ENCODE results near the gene PPM1K.
A peak's percentile ranks its signal among the peaks of the same experiment; 100 is the strongest.

Gene PPM1K

GRCh38 chr4:88276952-88277710, 7.2 kb downstream of the PPM1K start:
- no peak for DNase-seq (ENCODE audit: low read depth)

- no peak for DNase-seq (ENCODE audit: low read depth)
These were observed 8.3 kb downstream of the PPM1K start for GRCh38 chr4:88275949-88276515.

GRCh38 chr4:88275516-88275915, 8.8 kb downstream of the PPM1K start:
- DNase-seq (ENCODE audit: low read depth): no peak

GRCh38 chr4:88268913-88269312, 15.4 kb downstream of the PPM1K start:
- DNase-seq (ENCODE audit: low read depth): no peak

GRCh38 chr4:88264336-88264735, 20.0 kb downstream of the PPM1K start:
- DNase-seq (ENCODE audit: low read depth): no peak

- DNase-seq (ENCODE audit: low read depth): no peak
These were observed 26.6 kb downstream of the PPM1K start for GRCh38 chr4:88257726-88258125.

- no peak for DNase-seq (ENCODE audit: low read depth)
These were observed 29.2 kb downstream of the PPM1K start for GRCh38 chr4:88255111-88255510.

GRCh38 chr4:88251924-88252323, 32.4 kb downstream of the PPM1K start:
- no peak for DNase-seq (ENCODE audit: low read depth)

- DNase-seq (ENCODE audit: low read depth): no peak
These were observed 37.2 kb downstream of the PPM1K start for GRCh38 chr4:88247148-88247547.

GRCh38 chr4:88246600-88246999, 37.8 kb downstream of the PPM1K start:
- DNase-seq (ENCODE audit: low read depth): no peak

GRCh38 chr4:88244816-88245579, 39.4 kb downstream of the PPM1K start:
- DNase-seq (ENCODE audit: low read depth): peak; percentile 19

GRCh38 chr4:88244056-88244455, 40.3 kb downstream of the PPM1K start:
- DNase-seq (ENCODE audit: low read depth): no peak

GRCh38 chr4:88242144-88242543, 42.2 kb downstream of the PPM1K start:
- DNase-seq (ENCODE audit: low read depth): no peak

GRCh38 chr4:88240297-88240714, 44.1 kb downstream of the PPM1K start:
- no peak for DNase-seq (ENCODE audit: low read depth)

GRCh38 chr4:88230969-88231771, 53.2 kb downstream of the PPM1K start:
- no peak for DNase-seq (ENCODE audit: low read depth)

GRCh38 chr4:88230461-88230891, 53.9 kb downstream of the PPM1K start:
- DNase-seq (ENCODE audit: low read depth): no peak

GRCh38 chr4:88227734-88228133, 56.6 kb downstream of the PPM1K start:
- no peak for DNase-seq (ENCODE audit: low read depth)

- DNase-seq (ENCODE audit: low read depth): no peak
These were observed 58.2 kb downstream of the PPM1K start for GRCh38 chr4:88226143-88226542.

GRCh38 chr4:88225232-88226105, 58.9 kb downstream of the PPM1K start:
- DNase-seq (ENCODE audit: low read depth): no peak

- no peak for DNase-seq (ENCODE audit: low read depth)
These were observed 60.8 kb downstream of the PPM1K start for GRCh38 chr4:88223516-88223915.

GRCh38 chr4:88219099-88219498, 65.3 kb downstream of the PPM1K start:
- DNase-seq (ENCODE audit: low read depth): no peak
